ENCODE results near the gene TREML4. TPM values are rescaled to one million over a fixed set of nuclear protein-coding genes. Genes with fewer than 3 reads are reported as not detected.

The TREML4 gene
- total and polyA plus RNA-seq, 9 of the 15 experiments (the other 6 are each of a cell fraction or from before 2014, with no cell fraction given), result not detected

- 20% methylated on average over 5 of the region's 5 CpGs for WGBS (ENCODE audit: insufficient coverage, low coverage, missing lambda C conversion rate)
- BruUV-seq (replicated peaks), result no TSS peak
- no peak for ATAC-seq
- TF ChIP-seq ZNF696 (CRISPR knock-in tag; conservative IDR thresholded peaks at IDR 0.05), result no peak
- TF ChIP-seq PHF8 (IDR thresholded peaks at IDR 0.05; ENCODE audit: borderline replicate concordance, low read length), result no peak
- TF ChIP-seq SETDB1 (IDR thresholded peaks at IDR 0.05; ENCODE audit: low read length), result no peak
- TF ChIP-seq ZNF707 (CRISPR knock-in tag; conservative IDR thresholded peaks at IDR 0.05), result no peak
- no peak for TF ChIP-seq ZNF184 (CRISPR knock-in tag; IDR thresholded peaks at IDR 0.05)
- no peak for TF ChIP-seq ZNF655 (CRISPR knock-in tag; IDR thresholded peaks at IDR 0.05)
- TF ChIP-seq CEBPB (tag; IDR thresholded peaks at IDR 0.05), result no peak
- TF ChIP-seq GTF2B (IDR thresholded peaks at IDR 0.05; ENCODE audit: extremely low read depth, insufficient read length), result no peak
- no peak for TF ChIP-seq TFAP4 (CRISPR knock-in tag; IDR thresholded peaks at IDR 0.05; ENCODE audit: borderline replicate concordance)
- TF ChIP-seq ARID1B (IDR thresholded peaks at IDR 0.05), result no peak
- no peak for TF ChIP-seq CTBP1 (IDR thresholded peaks at IDR 0.05; ENCODE audit: borderline replicate concordance)
- TF ChIP-seq NR3C1 (CRISPR knock-in tag; IDR thresholded peaks at IDR 0.05), result no peak
Measured at GRCh38 chr6:41193171-41193734, 34.9 kb upstream of the TREML4 start.

More at GRCh38 chr6:41193171-41193734, 34.9 kb upstream of the TREML4 start:
- no peaks in the 10 kb centered on the region for H3K9me1 ChIP-seq (ENCODE audit: control insufficient read depth, insufficient read depth, low read length)
- H3K9me3 ChIP-seq (replicated peaks; ENCODE audit: control insufficient read depth, insufficient read depth, low read depth, low read length), result no peaks in the 10 kb centered on the region
- intact Hi-C loops (cut with micrococcal nuclease) (loop anchor here (5.0 kb wide), 1 partner anchor 124 kb away; no protein-coding TSS in a partner anchor), in situ Hi-C loops (cut with MboI) (no loop called here)
- no peak for DNase-seq (ENCODE audit: extremely low read depth in 1 of 4, low spot score in 3 of 4)
- H3K27me3 ChIP-seq (ENCODE audit: control insufficient read depth in 2 of 2, insufficient read depth in 2 of 2, low read length in 2 of 2), result 0 out of 5 replicates have a peak, but pooled peaks cover 0 to 8% of the 10 kb centered on the region in 2 experiments
- no peaks in the 10 kb centered on the region for H3K79me2 ChIP-seq (ENCODE audit: control insufficient read depth, insufficient read depth, low read length)
- ChIA-PET POLR2A (interaction anchor here (1.4 kb wide), 1 partner anchor 14 kb away, joined by 4 read pairs; no protein-coding TSS in a partner anchor), CTCF (ENCODE audit: low intra/inter-chr PET ratio) (no interaction called here)
- H2AFZ ChIP-seq (ENCODE audit: low read depth, low read length), result no peak overlapping the region
- H3K27ac ChIP-seq (ENCODE audit: extremely low read depth, low read depth, low read length), result no peak overlapping the region
- H3K4me2 ChIP-seq (ENCODE audit: insufficient read depth, low read length), result no peak overlapping the region
- H3K4me1 ChIP-seq (replicated peaks in 1 of 2; ENCODE audit: control insufficient read depth in 2 of 2, insufficient read depth in 2 of 2, low read length in 2 of 2), result no peaks in the 10 kb centered on the region
- H3K36me3 ChIP-seq (ENCODE audit: control insufficient read depth, insufficient read depth, low read length), result no peaks in the 10 kb centered on the region
- no peaks in the 10 kb centered on the region for H4K20me1 ChIP-seq (replicated peaks; ENCODE audit: control insufficient read depth, insufficient read depth, low read length)
- peak; percentile 44 for FAIRE-seq
- H3K4me3 ChIP-seq, result no peak overlapping the region
- H3K9ac ChIP-seq (ENCODE audit: insufficient read depth in 1 of 2, low read depth in 2 of 2, low read length in 2 of 2), result no peak overlapping the region
